ENCODE results near the gene DYRK1B.

DNA sequence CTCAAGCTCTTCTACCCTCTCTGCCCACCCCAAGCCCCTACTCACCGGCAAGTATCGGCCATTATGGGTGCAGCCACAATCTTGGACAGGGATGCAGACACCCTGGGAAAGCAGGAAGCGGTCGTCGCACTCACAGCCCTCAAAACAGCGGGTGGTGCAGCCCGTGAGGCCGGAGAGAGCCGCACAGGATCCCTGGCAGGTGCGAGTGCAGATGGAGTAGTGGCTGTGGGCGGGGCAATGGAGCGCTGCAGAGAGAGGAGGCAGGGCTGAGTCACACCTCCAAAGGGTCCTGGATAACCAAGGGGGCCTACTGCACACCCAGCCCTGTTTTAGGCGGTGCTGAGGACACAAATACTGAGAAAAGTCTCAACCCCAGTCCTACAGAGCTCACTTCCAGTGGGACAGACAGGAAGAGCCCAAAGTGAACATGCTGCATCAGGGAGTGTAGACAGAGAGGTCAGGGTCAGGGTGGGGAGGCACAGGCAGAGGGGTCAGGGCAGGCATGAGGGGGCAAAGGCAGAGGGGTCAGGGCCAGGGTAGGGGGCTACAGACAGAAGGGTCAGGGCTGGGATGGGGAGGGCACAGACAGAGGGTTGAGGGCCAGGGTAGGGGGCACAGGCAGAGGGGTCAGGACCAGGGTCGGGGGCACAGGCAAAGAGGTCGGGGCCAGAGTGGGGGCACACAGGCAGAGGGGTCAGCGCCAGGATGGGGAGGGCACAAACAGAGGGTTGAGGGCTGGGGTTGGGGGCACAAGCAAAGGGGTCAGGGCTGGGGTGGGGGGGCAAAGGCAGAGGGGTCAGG is 36.4 kb upstream of the DYRK1B start:
- TF ChIP-seq, protein P1, sequence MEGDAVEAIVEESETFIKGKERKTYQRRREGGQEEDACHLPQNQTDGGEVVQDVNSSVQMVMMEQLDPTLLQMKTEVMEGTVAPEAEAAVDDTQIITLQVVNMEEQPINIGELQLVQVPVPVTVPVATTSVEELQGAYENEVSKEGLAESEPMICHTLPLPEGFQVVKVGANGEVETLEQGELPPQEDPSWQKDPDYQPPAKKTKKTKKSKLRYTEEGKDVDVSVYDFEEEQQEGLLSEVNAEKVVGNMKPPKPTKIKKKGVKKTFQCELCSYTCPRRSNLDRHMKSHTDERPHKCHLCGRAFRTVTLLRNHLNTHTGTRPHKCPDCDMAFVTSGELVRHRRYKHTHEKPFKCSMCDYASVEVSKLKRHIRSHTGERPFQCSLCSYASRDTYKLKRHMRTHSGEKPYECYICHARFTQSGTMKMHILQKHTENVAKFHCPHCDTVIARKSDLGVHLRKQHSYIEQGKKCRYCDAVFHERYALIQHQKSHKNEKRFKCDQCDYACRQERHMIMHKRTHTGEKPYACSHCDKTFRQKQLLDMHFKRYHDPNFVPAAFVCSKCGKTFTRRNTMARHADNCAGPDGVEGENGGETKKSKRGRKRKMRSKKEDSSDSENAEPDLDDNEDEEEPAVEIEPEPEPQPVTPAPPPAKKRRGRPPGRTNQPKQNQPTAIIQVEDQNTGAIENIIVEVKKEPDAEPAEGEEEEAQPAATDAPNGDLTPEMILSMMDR (conservative IDR thresholded peaks at IDR 0.05) = no peak
- TF ChIP-seq EZH2 (IDR thresholded peaks at IDR 0.05; ENCODE audit: low read depth) = no peak

All from PC-9 (cell line).